Measurements from ENCODE around the gene COL23A1. TPM values are rescaled to one million over a fixed set of nuclear protein-coding genes. Genes with fewer than 3 reads are reported as not detected.

Gene COL23A1
- total RNA-seq, 2 experiments from 2014 or later = 0.10 to 0.18 TPM

DNA sequence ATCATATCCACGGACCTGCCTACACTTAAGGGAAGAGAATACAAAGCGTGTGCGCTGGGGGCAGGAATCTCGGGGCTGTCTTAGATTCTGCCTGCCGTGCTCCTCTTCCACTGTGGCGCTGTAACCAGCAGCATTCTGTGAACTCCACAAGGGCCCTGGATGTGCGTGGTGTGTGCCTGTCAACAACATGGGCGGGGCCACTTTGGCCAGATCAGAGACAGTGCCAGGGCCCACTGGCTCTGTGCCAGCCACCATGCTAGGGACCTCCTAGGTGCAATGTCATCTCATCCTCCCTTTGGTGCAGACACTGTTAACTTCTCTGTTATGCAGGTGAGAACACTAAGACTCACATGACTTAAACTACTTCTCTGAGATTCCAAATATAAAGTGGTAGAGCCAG is 113.7 kb downstream of the COL23A1 start:
- H3K27me3 Mint-ChIP-seq = no peaks in the 10 kb centered on the region
- no peaks in the 10 kb centered on the region for H3K4me1 Mint-ChIP-seq
- ChIA-PET POLR2A (no interaction called here), CTCF (no interaction called here)
- no peak for DNase-seq
- H3K9me3 Mint-ChIP-seq = peaks cover 1% of the 10 kb centered on the region
- no peak overlapping the region for H3K4me3 Mint-ChIP-seq
- no peaks in the 10 kb centered on the region for H3K36me3 Mint-ChIP-seq (ENCODE audit: low read depth)
- no peak overlapping the region for H3K27ac Mint-ChIP-seq

DNA sequence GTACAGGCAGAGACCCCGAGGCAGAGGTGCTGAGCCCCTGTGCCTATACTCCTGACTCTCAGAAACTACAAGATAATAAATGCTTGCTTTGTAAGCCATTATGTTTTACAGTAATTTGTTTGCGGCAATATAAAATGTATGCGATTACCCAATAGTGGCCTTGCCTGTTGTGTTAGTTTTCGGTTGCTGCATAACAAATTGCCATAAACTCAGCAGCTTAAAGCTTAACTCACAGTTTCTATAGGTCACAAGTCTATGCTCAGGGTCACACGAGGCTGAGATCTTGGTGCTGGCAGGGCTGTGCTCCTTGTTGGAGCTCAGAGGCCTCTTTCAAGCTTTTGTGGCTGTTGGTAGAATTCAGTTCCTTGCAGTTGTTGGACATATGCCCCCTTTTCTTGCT is 114.8 kb downstream of the COL23A1 start:
- no peak for DNase-seq
- Mint-ChIP-seq H3K27me3 (no peaks in the 10 kb centered on the region), H3K36me3 (ENCODE audit: low read depth) (no peaks in the 10 kb centered on the region), H3K4me1 (no peaks in the 10 kb centered on the region), H3K27ac (no peak overlapping the region), H3K9me3 (no peaks in the 10 kb centered on the region), H3K4me3 (no peak overlapping the region)
- CTCF ChIA-PET = no interaction called here
- POLR2A ChIA-PET = no interaction called here

DNA sequence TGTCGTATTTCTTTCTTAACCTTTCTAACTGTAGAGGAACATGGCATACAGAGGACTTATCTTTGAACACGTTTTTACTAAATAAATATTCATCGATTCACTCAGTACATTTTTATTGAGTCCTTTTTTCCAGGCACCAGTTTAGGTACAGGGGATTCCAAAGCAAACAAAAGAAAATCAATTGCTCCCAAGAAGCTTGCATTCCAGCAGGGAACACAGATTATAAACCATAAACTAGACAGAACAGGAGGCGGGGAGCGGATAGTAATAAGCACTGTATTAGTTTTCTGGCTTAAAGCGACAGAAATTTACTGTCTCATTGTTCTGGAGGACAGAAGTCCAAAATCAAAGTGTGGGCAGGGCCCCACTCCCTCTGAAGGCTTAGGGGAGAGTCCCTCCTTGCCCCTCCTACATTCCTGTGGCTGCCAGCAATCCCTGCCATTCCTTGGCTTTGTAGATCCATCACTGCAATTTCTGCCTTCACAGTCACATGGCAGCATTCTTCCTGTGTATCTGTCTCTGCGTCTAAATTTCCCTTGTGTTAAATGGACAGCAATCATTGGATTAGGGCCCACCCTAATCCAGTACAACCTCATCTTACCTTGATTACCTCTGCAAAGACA is 115.5 kb downstream of the COL23A1 start:
- no peaks in the 10 kb centered on the region for H3K9me3 Mint-ChIP-seq
- H3K27ac Mint-ChIP-seq = no peak overlapping the region
- no peak overlapping the region for H3K4me3 Mint-ChIP-seq
- ChIA-PET POLR2A (no interaction called here), CTCF (no interaction called here)
- DNase-seq = no peak
- H3K4me1 Mint-ChIP-seq = no peaks in the 10 kb centered on the region
- H3K27me3 Mint-ChIP-seq = no peaks in the 10 kb centered on the region
- no peaks in the 10 kb centered on the region for H3K36me3 Mint-ChIP-seq (ENCODE audit: low read depth)

DNA sequence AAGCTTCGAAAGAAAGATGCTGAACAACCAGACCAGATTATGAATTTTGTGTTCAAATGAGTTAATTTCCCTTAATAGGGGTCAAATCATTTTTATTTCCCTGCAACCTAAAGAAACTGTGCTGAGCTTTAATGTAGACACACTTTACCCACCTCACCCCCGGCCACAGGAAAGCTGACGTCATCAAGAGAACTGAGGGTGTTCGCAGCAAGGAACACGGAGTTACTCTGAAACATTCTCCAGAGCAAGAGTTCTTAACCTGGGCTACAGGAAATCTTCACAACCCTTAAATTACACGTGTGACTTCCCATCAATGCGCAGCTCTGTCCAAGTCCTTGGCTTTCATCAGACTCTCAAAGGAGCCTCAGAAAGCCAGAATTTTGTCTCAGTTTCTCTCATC is 116.3 kb downstream of the COL23A1 start:
- Mint-ChIP-seq H3K4me1 (no peaks in the 10 kb centered on the region), H3K4me3 (no peak overlapping the region), H3K27me3 (no peaks in the 10 kb centered on the region), H3K9me3 (no peaks in the 10 kb centered on the region), H3K27ac (no peak overlapping the region), H3K36me3 (ENCODE audit: low read depth) (no peaks in the 10 kb centered on the region)
- CTCF ChIA-PET = interaction anchor here (1.2 kb wide), 1 partner anchor 12 kb away, joined by 5 read pairs; no protein-coding TSS in a partner anchor
- POLR2A ChIA-PET = no interaction called here
- no peak for DNase-seq

DNA sequence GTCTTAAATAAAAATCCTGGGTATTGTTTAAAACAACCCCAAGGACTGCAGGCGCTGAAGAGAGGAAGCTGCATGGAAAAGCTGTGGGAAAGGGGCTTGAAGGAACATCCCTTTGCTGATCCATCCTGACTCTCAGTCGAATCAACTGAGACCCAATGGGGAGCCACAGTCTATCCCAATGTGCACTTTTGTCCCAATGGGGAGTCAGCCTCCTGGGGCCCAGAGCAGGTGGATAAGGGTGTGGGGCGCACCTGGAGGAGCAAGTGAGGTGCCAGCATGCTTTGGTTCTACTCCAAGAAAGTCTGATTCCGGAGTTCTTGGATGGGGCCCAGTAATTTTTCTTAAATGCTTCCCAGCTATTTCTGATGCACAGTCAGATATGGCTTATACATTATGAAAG is 118.1 kb downstream of the COL23A1 start:
- ChIA-PET CTCF (no interaction called here), POLR2A (no interaction called here)
- H3K27ac Mint-ChIP-seq = no peak overlapping the region
- H3K36me3 Mint-ChIP-seq (ENCODE audit: low read depth) = no peaks in the 10 kb centered on the region
- H3K27me3 Mint-ChIP-seq = no peaks in the 10 kb centered on the region
- no peaks in the 10 kb centered on the region for H3K4me1 Mint-ChIP-seq
- DNase-seq = no peak
- H3K4me3 Mint-ChIP-seq = no peak overlapping the region
- H3K9me3 Mint-ChIP-seq = no peaks in the 10 kb centered on the region

DNA sequence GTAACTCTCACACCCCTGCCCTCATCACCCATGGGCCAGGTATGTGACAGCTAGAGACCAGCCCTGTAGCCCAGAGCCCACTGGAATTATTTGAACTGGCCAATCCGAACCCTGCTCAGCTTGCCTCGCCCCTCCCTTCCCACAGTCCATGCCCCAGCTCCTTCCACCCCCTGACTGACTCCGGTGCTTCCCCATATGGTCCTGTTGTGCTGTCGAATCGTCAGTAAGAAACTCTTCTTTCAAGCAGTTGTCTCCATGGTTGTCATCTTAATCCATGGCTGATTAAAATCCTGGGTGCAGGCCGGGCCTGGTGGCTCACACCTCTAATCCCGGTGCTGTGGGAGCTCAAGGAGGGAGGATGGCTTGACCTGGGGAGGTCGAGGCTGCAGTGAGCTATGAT is 118.5 kb downstream of the COL23A1 start:
- Mint-ChIP-seq H3K4me1 (no peaks in the 10 kb centered on the region), H3K4me3 (no peak overlapping the region), H3K9me3 (no peaks in the 10 kb centered on the region), H3K36me3 (ENCODE audit: low read depth) (no peaks in the 10 kb centered on the region), H3K27me3 (no peaks in the 10 kb centered on the region), H3K27ac (no peak overlapping the region)
- CTCF ChIA-PET = interaction anchor here (2.3 kb wide), 1 partner anchor 10 kb away, joined by 8 read pairs; no protein-coding TSS in a partner anchor
- DNase-seq = no peak
- POLR2A ChIA-PET = no interaction called here

DNA sequence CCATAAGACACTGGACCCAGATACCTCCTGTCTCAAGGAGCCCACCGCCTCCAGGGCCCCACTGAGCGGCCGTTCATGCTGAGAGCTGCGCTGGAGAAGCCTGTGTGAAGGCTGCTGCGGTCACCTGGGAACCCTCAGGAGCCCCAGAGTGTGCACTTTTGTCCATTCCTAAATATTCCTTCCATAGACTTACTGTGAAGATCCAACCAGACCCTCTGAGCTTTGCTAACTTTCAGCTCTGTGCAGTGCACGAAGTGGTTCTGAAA is 119.5 kb downstream of the COL23A1 start:
- CTCF ChIA-PET = interaction anchor here (2.3 kb wide), 1 partner anchor 9 kb away, joined by 8 read pairs; no protein-coding TSS in a partner anchor
- POLR2A ChIA-PET = no interaction called here
- no peak for DNase-seq
- H3K36me3 Mint-ChIP-seq (ENCODE audit: low read depth) = no peaks in the 10 kb centered on the region
- H3K27ac Mint-ChIP-seq = no peak overlapping the region
- H3K9me3 Mint-ChIP-seq = no peaks in the 10 kb centered on the region
- no peaks in the 10 kb centered on the region for H3K4me1 Mint-ChIP-seq
- H3K27me3 Mint-ChIP-seq = no peaks in the 10 kb centered on the region
- no peak overlapping the region for H3K4me3 Mint-ChIP-seq

DNA sequence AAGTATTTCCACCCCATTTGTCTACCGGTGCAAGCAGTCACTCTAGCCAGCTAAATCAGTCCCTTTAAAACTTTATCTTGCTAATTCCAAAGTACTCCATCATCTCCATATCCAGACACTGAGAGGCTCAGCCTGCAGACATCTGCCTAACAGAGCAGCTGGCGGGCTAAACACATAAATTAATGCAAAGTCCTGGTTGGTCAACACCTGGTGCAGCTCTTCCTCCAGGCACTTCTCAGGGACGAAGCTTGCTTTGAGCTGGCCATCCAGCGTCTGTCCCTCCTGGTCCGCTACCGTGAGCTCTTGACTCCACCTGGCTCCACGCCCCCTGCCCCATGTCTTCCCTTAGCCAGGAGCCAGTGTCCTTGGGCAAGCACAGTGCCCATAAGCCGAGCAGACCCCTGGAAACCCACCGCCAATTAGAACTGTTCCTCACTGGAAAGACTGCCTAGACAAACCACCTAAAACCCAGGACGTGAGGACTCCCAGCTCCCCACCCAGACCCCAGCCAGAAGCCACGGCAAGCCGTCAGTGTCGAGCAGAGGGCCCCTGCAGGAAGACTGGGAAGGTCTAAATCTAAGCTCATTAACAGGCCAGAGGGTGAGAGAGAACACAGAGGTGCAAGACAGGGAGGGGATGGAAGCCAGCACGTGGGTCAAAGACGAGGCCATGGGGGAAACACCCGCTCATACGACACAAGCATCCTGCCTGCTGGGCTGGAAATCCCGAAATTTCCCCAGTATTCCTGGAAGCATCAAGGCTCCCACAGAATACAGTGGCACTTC is 120.0 kb downstream of the COL23A1 start:
- Mint-ChIP-seq H3K9me3 (no peaks in the 10 kb centered on the region), H3K4me1 (no peaks in the 10 kb centered on the region), H3K27me3 (no peaks in the 10 kb centered on the region), H3K4me3 (no peak overlapping the region), H3K36me3 (ENCODE audit: low read depth) (no peaks in the 10 kb centered on the region), H3K27ac (no peak overlapping the region)
- ChIA-PET POLR2A (no interaction called here), CTCF (interaction anchor here (0.9 to 2.3 kb wide), 2 partner anchors 9 to 19 kb away, joined by 4 to 8 read pairs; no protein-coding TSS in a partner anchor)
- no peak for DNase-seq

DNA sequence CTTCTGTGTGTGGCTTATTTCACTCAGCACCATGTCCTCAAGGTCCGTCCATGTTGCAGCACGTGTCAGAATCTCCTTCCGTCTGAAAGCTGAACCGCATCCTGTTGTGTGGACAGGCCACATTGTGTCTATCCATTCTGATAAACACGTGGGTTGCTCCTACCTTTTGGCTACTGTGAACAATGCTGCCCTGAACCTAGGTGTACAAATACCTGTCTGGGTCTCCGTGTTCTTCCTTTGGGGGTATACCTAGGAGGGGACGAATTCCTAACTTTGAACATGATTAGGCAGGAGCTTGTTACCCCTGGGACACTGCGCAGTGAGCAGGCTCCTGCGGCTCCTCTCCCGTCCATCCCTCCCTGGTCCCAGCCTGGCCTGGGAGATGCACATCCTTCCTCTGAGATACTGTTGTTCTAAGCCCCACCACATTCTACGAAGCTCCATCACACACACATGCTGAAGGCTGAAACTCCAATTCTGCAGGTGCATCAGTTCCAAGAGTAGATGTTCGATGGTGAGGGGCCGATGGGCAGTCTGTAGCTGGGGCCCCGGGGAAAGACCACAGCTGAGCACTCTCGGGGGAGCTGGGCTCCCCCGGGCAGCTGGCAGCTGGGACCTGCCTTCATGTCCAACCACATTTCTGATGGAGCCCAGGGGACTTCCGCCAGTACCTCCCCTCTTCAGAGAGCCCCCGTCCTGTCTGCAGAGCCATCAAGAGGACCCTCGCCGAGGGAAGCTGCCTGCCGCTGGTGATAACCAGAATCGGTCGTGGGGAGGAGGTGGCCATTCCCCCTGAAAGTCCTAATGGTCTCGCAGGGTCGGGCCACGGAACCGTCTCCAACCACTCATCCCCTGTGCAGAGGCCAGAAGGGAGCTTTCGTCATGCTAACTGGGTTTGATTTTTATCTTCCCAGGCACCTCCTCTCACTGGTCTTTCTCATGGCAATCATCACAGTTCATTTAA is 120.9 kb downstream of the COL23A1 start:
- CTCF ChIA-PET = interaction anchor here (0.9 to 2.3 kb wide), 2 partner anchors 8 to 18 kb away, joined by 4 to 8 read pairs; no protein-coding TSS in a partner anchor
- no peak overlapping the region for H3K27ac Mint-ChIP-seq
- no peaks in the 10 kb centered on the region for H3K27me3 Mint-ChIP-seq
- no peaks in the 10 kb centered on the region for H3K9me3 Mint-ChIP-seq
- no peak overlapping the region for H3K4me3 Mint-ChIP-seq
- no peaks in the 10 kb centered on the region for H3K4me1 Mint-ChIP-seq
- POLR2A ChIA-PET = no interaction called here
- no peak for DNase-seq
- H3K36me3 Mint-ChIP-seq (ENCODE audit: low read depth) = no peaks in the 10 kb centered on the region

DNA sequence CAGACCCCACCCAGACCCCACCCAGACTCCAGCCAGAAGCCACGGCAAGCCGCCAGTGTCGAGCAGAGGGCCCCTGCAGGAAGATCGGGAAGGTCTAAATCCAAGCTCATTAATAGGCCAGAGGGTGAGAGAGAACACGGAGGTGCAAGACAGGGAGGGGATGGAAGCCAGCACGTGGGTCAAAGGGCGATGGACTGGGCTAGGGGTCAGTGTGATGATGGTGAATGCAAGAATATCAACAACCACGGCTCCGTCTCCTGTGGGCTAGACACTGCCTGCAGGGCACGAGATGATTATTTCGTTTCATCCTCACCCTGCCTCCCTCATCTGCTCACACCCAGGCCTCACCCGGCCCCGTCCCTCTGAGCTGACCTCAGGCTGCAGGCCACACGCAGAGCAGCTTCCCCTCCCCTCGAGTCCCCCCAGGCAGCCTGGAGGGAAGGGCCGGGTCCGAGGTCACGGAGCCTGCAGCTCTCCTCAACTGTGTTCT is 122.0 kb downstream of the COL23A1 start:
- DNase-seq = no peak
- POLR2A ChIA-PET = no interaction called here
- CTCF ChIA-PET = no interaction called here
- Mint-ChIP-seq H3K4me1 (no peaks in the 10 kb centered on the region), H3K27ac (no peak overlapping the region), H3K9me3 (no peaks in the 10 kb centered on the region), H3K36me3 (ENCODE audit: low read depth) (no peaks in the 10 kb centered on the region), H3K27me3 (peaks cover under 1% of the 10 kb centered on the region), H3K4me3 (no peak overlapping the region)

DNA sequence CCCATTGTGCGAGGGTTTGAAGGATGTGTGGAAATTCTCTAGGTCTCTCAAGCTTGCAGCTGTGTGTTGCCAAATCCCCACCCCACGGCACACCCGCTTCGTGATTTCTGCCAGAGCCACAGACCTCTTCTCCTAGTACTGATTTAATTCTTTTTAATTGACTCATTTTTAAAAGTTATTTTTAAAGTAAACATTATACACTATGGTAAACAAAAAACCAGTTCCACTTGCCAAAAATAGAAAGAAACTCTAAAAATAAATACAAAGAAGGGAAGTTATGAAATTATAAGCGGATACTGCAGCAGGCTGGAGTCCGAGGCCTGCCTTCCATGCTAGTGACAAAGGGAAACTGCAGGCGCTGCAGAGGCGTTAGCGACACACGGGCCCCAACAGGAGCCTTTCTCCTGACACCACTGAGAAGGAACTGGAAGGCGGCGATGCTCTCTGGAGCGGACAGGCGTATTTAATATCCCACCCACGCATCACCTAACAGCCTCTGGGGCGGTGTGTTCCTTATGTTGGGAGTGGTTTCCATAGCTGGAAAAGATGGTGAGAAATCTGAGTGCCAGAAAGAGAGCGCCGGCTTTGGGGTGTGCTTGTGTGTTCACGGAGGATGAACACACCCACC is 122.5 kb downstream of the COL23A1 start:
- Mint-ChIP-seq H3K27ac (no peak overlapping the region), H3K27me3 (peaks cover 1% of the 10 kb centered on the region), H3K9me3 (no peaks in the 10 kb centered on the region), H3K36me3 (ENCODE audit: low read depth) (no peaks in the 10 kb centered on the region), H3K4me3 (no peak overlapping the region), H3K4me1 (no peaks in the 10 kb centered on the region)
- DNase-seq = no peak
- ChIA-PET CTCF (no interaction called here), POLR2A (no interaction called here)

DNA sequence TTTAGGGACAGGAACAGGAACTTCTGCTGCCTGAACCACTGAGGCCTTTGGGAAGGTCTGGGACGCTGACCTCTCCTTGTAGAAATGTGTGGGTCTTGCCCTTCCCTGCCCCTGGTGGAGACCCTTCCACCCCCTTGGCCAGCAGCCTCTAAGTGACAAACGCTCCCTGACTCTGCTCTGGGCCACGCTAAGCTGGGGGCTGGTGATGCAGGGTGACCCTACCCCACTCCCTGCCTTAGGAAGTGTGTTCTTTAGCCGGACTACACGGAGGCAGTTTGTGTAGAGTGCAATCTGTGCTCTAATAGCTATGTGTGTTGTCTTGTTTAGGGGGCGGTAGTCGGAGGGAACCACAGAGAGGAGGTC is 123.0 kb downstream of the COL23A1 start:
- no peaks in the 10 kb centered on the region for H3K4me1 Mint-ChIP-seq
- POLR2A ChIA-PET = no interaction called here

DNA sequence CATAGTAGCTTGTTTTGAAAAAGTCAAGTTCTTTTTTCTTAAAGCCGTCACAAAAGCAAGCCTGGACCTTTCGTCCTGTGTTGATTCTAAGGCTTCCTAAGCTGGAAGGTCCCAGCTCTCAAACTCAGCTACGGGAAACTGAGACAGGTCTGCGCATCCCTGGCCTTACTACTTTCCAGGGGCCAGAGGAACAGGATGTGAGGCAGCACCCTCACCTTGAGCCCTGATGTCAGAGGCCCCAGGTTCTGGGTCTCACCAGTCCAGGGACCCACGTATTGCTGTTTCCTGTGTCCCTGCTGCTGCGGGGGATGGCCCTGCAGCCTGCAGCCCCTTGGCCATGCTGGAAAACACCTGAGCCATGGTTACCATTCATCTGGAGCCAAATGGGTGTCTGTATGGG is 123.9 kb downstream of the COL23A1 start:
- CTCF ChIA-PET = no interaction called here
- Mint-ChIP-seq H3K27ac (no peak overlapping the region), H3K9me3 (no peaks in the 10 kb centered on the region), H3K36me3 (ENCODE audit: low read depth) (no peaks in the 10 kb centered on the region), H3K4me3 (no peak overlapping the region), H3K4me1 (no peaks in the 10 kb centered on the region), H3K27me3 (peaks cover 1% of the 10 kb centered on the region)
- DNase-seq = no peak
- POLR2A ChIA-PET = no interaction called here

More for the DNA sequence above, 123.0 kb downstream of the COL23A1 start:
- Mint-ChIP-seq H3K9me3 (no peaks in the 10 kb centered on the region), H3K27ac (no peak overlapping the region), H3K4me3 (no peak overlapping the region), H3K36me3 (ENCODE audit: low read depth) (no peaks in the 10 kb centered on the region), H3K27me3 (peaks cover 1% of the 10 kb centered on the region)
- DNase-seq = no peak
- CTCF ChIA-PET = no interaction called here

Data from activated CD4-positive, alpha-beta memory T cell treated with anti-CD3 and anti-CD28 coated beads, Interleukin-2, amount 10 ng/mL, durations not matched to agents 7 days and 5 days (primary cell).